ENCODE data around the gene SLC6A4.
"Not testable (repeated sequence)": the region's sequence is repeated elsewhere in the genome, so short reads cannot be mapped to it uniquely, and the experiment has no call there.

The SLC6A4 gene

DNA sequence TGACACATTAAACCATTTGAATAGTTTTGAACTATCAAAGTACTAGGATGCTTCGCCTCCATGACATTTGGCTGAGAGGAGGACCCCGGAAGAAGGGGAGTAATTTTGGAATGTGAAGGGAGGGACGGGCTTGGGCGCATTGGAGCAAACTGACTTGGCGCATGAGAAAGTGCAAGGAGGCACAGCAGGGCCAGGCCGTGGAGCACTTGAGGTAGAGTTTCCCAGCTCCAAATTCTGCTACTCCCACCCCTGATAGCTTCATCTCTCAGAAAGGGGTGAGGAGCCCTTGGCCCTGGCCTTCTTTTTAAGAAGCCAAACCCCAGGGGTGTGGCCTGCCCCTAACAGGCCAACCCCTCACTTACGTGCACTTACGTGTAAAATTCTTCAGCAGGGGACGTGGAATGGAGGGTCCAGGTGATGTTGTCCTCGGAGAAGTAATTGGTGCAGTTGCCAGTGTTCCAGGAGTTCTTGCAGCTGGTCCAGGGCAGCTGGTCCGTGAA is 17.7 kb downstream of the SLC6A4 start:
- DNase-seq, result no peak

DNA sequence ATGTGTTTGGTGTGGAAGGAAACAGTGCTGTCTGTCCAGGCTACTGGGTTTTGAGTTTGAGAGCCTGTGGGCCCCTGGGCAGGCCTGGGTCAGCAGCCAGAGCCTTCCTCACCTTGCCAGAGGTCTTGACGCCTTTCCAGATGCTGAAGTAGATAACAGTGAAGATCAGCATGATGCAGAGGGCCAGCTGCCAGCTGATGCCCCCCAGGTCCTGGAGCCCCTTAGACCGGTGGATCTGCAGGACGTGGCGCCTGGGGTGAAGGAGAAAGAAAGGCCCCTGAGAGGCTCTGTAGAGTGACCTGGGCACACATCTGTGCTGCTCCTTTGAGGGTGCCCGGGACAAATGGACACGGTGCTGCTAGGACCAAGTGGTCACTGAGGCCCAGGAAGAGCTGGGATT is 18.4 kb downstream of the SLC6A4 start:
- no peak for DNase-seq

DNA sequence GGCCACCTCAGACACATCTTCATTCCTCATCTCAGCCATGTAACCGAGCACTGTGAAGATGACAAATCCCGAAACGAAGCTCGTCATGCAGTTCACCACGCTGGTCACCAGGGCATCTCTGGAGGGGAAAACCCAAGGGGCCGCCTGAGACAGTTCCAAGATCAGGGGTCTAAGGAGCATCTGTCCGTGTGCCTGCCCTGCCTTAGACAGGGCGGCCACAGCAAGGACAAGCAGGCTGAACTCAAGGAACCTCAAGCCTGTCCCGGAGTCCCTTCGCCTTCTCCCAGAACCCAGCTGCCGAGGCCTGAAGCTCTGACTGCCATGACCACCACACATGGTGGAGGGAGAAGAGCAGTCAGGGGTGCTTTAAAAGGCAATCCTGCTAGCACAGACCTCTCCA is 22.7 kb downstream of the SLC6A4 start:
- DNase-seq, result no peak

DNA sequence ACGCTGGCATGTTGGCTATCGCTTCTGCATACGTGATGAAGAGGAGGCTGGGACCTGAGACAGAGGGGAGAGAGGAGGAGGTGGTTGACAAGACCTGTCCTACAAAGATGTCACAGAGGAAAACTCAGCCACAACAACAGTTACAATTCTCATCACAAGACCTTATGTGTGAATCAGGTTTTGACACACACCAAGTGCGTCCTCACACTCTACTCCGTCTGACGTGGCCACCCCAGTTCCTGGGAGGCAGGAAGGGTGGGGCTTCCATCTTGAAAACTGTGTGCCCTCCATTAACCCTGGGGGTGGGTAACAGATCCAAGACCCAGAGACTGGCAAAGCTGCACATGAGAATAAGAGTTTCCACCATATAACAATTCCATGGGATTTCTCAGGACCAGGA is 24.1 kb downstream of the SLC6A4 start:
- DNase-seq, result no peak

DNA sequence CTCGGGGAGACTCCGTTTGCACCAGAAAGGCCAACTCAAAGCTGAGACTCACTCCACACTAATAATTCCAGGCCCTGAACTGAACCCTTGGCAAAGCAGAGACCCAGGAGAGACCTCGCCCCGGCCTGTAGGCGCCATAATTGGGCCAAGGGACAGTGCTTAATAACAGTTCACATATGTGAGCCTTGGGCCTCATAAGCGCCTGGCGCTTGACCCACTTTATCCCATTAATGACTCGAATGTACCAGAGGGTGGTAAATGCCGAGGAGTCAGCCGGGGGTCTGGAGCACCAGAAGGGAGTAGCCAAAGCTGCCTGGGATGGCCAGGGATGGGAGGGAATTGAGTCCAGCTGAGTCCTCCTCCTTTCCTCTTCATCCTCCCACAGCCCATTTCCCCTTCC is 24.6 kb downstream of the SLC6A4 start:
- DNase-seq, result no peak

DNA sequence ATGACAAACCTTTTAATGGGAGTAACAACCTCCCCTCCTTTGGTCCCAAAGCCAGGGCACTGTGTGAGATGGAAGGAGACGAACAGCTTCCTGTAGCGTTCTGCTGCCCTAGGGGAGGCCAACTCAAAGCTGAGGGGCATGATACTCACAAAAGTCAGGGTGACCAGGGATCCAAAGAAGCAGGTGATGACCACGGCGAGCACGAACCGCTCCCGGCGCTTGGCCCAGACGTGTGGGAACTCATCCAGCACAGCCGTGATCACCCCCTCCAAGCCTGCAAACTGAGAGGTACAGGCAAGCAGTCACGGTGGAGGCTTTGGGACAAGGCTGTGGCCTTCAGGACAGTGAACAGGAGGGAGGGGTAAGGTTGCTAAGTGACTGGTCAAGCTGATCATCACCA is 25.1 kb downstream of the SLC6A4 start:
- DNase-seq, result no peak

DNA sequence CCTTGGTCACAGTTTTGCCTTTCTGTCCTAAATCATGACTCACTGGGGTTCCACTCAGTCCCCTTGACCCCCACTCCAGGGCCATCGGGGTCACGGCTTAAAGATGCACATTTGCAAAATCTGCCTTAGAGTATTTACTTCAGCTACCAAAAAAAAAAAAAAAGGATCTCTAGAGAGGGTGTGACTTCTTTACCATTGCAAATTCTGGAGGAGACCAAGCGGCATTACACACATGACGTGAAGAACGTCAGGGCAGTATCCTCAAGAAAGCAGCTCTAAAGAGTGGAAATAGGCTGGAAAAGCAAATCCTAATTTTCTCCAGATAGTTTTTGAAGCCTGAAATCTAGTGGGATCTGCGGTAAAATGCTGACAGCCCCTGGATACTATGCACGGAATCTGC is 25.6 kb downstream of the SLC6A4 start:
- DNase-seq, result no peak

DNA sequence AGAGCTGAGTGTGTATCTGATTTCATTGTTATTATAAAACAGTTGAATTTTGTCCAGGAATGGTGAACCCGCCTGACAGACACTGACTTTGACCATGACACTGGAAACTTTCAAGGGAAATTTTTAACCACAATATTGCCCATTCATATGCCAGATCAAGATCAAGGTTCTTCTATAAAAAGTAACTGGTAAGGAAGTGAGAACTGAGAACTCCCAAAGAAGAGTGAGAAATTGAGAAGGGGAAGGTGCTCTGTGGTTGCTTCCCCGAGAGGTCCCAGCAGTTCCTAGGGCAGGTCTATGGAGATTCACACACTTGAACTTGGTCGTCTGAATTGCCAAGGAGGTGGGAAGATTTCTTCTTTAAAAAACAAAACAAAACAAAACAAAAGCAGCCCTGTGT is 27.3 kb downstream of the SLC6A4 start:
- no peak for DNase-seq

DNA sequence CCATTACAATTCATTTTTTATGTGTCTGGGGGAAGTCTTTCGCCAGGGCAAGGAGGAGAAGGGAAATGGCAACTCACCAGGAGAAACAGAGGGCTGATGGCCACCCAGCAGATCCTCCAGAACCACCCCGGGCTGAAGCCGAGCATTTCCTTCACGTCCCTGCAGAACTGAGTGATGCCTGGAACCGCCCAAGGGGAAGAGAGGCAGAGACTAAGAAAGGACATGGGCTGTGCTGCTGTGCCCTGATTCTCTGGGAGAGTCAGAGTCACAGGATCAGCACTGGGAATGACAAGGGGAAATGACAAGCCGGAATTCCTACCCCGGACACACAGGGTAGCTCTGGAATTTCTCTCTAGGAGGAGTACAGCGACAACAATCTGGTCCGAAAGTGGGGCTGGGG is 27.8 kb downstream of the SLC6A4 start:
- no peak for DNase-seq

DNA sequence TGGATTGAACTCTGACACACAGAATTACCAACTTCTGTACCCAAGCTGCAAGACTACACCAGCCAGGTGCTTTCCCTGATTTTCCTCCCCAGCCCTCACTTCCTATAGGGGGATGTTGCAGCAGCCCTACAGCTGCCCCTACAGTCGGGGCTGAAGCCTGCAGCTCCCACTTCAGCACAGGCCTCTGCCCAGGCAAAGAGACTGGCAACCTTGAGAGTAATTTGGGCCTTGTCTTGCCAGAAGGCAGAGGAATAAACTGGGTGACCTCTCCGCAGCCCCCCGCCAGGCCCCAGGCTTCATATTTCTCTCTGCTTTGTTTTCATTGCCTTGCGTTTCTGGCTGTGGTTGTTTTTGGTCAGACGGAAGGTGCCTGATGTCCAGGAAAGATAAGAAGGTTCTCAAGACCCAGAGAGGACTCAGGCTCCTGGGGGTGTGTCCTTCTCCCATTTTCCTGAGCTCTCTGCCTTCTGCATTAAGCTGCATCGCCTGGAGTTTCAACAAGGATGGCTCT is 32.0 kb downstream of the SLC6A4 start:
- no peak for DNase-seq

DNA sequence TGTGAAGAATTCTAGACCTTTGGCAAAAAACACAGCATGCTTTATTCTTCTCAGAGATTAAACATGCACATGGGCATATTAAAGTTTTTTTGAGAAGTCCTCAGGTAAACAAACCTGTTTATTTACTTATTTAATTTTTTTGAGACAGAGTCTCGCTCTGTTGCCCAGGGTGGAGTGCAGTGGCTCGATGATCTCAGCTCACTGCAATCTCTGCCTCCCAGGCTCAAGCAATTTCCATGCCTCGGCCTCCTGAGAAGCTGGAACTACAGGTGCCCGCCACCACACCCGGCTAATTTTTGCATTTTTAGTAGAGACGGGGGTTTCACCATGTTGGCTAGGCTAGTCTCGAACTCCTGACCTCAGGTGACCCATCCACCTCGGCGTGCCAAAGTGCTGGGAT is 34.8 kb downstream of the SLC6A4 start:
- not testable (repeated sequence) for DNase-seq

DNA sequence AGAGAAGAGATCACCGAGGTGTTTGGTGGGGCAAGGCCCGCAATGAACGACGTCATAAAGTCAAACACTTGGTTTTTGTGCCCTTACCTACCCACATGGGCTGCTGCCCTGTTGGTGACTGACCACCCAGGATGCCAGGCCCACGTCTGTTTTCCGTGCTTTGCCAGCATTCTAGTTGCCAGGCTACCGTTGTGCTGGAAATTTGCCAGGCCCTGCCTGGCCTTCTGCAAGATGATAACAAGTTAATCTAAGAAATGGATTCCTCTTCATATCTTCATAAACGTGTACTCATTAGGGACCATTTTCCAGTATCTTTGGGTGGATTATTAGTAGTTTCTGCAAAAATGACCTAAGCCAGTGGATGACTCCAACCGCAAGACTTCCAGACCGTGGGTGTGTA is 35.4 kb downstream of the SLC6A4 start:
- DNase-seq, result no peak

DNA sequence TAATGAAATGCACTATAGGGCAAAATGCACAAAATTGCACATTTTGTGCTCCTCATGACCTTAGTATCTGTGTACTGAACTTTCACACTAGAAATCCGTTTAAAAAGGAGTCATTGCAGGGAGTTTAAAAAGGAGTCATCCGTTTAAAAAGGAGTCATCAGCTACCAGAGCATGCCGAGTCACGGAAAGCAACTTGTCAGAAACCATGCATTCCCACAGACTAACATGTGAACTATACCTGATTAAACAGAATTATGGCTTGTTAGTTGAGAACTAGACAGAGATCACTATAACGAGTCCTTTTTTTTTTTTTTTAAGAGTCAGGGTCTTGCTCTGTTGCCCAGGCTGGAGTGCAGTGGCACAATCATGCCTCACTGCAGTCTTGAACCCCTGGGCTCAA is 35.9 kb downstream of the SLC6A4 start:
- no peak for DNase-seq

DNA sequence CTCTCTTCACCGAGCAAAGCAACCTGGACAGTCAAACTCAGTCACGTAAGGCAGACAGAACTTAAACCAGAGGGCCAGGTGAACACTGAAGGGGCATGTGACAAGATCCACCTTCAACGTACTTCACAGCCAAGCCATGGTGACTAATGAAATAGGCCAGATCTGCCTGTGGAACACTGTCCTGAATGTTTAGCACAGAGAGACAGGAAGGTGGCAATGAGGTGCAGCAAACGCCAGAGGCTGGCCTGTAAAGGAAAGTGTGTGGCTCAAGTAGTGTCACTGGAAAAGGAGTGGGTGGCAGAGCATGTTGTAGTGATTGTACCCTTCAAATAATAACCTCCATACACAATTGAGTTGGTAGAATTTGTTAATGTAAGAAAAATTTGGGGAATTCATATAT is 38.1 kb downstream of the SLC6A4 start:
- no peak for DNase-seq

DNA sequence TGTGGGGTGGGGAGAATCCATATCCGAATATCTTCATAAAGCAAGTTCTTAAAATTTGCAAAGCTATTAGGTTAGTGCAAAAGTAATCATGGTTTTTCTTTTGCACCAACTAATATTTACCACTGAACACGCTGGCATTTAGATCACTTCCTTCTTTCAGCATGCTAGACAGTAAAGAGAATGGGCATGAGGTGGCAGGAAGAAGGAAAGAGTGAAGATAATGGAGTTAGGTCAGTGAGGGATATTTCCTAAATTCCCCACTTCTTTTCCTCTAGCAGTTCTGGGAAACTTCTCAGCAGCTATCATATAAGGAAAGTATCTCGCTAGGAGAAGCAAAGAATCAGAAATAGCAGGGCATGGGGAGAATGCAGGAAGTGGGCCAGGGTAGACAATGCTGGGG is 39.0 kb downstream of the SLC6A4 start:
- no peak for DNase-seq

DNA sequence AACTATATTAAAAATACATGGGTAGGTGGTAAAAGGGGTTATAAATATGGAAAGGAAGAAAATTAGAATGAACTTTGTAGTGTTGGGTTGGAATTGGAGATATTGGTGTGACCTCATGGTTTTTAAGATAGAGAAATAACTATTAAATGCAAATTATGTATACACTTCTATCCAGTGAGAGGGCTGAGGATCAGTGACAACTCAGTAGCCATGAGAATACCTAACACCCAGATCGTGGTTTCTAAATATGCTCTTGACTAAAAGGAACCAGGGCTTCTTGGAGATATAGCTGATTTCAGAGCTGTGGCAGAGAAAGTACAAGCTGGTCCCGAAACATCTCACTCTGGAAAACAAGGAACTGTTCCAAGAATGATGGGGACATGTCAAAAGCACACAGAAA is 44.4 kb downstream of the SLC6A4 start:
- no peak for DNase-seq

DNA sequence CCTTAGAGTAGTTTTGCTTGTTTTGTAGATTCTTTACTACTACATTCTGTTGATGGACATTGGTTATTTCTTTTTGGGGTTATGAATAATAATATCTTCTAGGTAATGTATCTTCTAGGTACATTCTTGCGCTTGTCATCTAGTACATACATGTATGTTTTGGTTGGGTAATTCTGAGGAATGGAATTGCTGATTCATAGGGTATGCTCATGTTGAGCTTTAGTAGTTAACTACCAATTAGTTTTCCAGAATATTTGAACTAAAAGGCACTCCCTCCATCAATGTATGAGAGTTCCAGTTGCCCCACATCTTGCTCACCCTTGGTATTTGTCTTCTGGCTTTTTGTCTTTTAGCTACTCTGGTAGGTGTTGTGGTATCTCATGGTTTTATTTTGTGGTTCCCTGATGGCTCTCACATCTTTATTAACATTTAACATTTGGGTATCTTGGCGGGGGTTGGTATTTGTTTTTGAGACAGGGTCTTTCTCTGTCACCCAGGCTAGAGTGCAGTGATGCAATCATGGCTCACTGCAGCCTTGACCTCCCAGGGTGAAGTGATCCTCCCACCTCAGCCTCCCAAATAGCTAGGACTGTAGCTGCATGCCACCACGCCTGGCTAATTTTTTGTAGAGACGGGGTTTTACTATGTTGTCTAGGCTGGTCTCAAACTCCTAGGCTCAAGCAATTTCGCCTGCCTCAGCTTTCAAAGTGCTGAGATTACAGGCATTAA is 47.1 kb downstream of the SLC6A4 start:
- DNase-seq, result no peak

DNA sequence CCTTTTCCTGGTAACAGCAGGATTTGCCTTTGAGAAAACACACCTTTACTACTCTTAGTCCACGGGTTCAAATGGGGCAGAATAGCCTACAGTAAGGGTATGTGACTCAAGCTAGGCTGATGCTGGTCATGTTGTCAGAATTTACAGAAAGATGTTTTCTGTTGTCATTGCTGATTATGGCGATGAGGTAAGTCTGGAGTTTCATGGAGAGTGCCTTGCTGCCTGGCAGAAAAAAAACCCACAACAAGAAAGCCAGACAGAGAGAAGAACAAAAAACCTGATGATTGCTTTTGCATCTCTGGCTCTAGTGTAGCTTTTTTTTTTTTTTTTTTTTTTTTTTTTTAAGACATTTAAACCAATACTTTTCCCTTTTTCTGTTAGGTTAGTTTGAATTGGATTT is 47.9 kb downstream of the SLC6A4 start:
- no peak for DNase-seq

DNA sequence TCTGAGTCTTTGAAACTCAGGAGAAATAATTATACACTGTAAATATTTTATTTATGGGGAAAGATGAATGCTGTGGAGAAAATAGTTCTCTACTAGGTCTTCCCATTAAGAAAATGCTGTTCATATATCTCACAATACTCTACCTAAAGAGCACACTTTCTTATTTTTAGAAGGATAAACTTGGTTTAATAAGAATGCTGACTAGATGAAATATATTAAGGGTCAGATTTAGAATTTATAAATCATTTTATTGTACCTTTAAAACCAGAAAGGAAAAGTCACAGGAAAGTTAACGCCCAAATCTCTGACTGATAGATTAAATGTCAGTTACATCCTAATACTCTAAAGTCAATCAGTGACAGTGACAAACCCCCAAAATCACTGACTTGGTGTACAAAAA is 48.7 kb downstream of the SLC6A4 start:
- DNase-seq, result no peak

DNA sequence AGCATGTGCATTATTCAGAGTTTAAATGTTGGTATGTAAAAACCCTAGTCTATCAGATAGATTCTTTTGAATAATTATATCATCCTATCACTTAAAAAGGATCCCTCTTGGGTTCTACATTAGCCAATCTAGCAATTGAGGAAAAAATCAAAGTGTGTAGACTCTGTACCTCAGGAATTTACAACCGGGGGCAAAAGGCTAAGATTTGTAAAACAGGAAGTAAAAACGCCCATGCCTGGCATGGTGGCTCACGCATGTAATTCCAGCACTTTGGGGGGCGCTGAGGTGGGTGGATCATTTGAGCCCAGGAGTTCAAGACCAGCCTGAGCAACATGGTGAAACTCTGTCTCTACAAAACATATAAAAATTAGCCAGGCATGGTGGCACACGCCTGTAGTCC is 58.6 kb downstream of the SLC6A4 start:
- no peak for DNase-seq

DNA sequence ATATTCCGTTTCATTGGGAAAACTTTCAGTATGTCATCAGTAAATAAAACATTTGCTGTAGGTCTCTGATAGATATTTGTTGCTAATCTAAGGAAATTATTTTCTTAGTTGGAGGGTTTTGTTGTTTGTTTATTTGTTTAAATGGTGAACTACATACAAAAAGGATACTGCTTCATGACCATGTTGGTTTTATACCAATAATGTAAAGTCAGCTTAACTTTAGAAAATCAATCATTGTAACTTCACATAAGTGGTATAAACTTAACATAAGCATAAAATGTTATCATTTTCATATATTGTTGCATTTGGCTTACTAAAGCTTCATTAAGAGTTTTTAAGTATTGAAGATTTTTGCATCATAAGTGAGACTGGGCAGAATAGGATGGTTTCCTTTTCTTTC is 60.9 kb downstream of the SLC6A4 start:
- DNase-seq, result no peak

DNA sequence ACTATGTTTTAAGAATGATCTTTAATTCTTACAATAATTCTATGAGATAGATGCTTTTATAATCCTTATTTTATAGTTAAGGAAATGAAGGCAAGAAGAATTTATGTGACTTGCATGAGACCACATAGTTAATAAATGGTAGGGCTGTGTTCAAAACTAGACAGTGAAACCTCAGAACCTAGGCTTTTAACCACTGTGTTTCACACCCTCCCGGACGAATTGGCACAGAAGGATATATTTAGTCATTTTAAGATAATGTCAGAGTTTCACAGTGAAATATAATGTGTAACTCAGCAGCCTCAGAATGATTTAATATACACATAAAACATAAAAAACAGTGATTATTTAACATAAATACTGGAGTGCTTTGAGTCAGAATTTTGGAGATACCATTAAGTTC is 61.8 kb downstream of the SLC6A4 start:
- no peak for DNase-seq

DNA sequence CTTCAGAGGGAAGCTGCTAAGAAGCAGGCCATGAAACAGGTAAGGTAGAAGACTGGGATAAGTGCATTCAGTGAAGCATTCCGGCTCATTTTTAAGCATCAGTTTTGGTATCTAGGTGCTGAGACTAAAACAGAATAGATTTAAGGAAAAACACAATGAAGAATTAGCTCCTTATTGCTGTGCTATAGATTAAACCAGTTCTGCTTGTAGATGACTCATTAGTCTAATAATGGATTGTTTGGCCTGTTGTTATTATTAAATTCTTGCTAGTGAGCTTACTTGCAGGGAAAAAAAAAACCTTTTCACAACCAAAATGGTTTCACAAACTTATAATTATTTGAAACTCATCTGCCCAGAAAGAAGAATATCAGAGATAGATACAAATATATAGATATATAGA is 62.9 kb downstream of the SLC6A4 start:
- no peak for DNase-seq

DNA sequence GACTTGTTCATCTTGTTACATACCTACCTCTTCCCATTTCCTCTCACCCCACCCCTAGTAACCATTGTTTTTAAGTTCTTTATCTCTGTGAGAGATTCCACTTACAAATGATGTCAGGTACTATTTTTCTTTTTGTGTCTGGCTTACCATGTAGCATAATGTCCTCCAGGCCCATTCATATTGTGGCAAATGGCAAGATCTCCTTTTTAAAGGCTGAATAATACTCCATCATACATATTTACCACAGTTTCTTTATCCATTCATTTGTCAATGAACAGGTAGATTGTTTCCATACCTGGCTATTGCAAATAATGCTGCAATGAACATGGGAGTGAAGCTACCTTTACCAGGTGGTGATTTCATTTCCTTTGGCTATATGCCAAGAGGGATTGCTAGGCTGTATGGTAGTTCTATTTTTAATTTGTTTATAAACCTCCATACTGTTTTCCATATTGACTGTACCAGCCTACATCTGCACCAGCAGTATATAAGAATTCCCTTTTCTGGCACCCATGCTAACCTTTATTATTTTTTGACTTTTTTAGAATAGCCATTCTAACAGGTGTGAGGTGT is 65.0 kb downstream of the SLC6A4 start:
- no peak for DNase-seq

DNA sequence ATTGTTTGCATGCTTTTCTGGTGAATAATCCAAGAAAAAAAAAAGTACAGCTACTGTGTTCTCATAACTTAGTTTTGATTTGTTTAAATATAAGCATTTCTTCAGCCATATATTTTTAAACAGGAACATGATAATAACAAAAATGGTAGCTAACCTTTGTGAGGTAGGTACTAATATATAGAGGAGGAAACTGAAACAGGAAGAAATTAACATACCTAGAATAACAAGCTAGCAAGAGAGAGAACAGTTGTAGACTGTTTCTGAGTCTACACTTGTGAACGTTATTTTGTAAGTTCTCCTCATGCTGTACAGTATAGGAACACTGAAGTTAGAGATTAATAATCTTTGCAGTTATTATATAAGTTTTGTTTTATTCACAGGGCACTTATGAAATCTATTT is 69.5 kb downstream of the SLC6A4 start:
- DNase-seq, result no peak
